SU-DHL-6 (cell line): ENCODE measurements around the gene PLCL1.

Source experiments
- CTCF ChIP-seq: fragments of 200-600 bp; sonication (generic); IDR thresholded peaks from one replicate; pipeline ENCODE4 v1.5.1; 2017; ENCODE audit warnings: antibody characterized with exemption, mild to moderate bottlenecking, low read length, moderate library complexity; ENCODE audit not compliant: insufficient read depth, poor library complexity, severe bottlenecking
- EZH2phosphoT487 ChIP-seq: fragments of 200-600 bp; sonication (generic), shearing (Covaris generic); conservative IDR thresholded peaks from 2 replicates; pipeline ENCODE4 v1.6.1; 2018; ENCODE audit warnings: mild to moderate bottlenecking, antibody characterized with exemption, low read length, moderate library complexity, mixed read lengths

- no peak for TF ChIP-seq CTCF
- TF ChIP-seq EZH2phosphoT487 = no peak
Measured at GRCh38 chr2:198053776-198054175, 249.4 kb downstream of the PLCL1 start.
